Osteoblast (primary cell): ENCODE data around the gene SLC17A5. TPM values are rescaled to one million over a fixed set of nuclear protein-coding genes. Genes with fewer than 3 reads are reported as not detected.

Experiments used
- DNase-seq: peaks from one replicate; pipeline ENCODE4 v3.0.0; 2011; ENCODE audit warnings: low spot score, mixed read lengths; ENCODE audit not compliant: insufficient read length; ENCODE audit errors: missing footprints
- H2AFZ ChIP-seq: 2 replicates; pipeline ENCODE4 v1.6.0; 2011; ENCODE audit warnings: mild to moderate bottlenecking, low read length
- H3K27ac ChIP-seq: 2 replicates; pipeline ENCODE4 v1.5.1; 2011; ENCODE audit warnings: mild to moderate bottlenecking, low read depth, low read length, moderate library complexity
- H3K27me3 ChIP-seq: 2 replicates; pipeline ENCODE4 v1.6.0; 2012; ENCODE audit warnings: mild to moderate bottlenecking, control low read depth, inconsistent platforms, low read length, moderate library complexity; ENCODE audit not compliant: insufficient read depth
- H3K36me3 ChIP-seq: 2 replicates; pipeline ENCODE4 v1.5.1; 2011; ENCODE audit warnings: mild to moderate bottlenecking, low read length, control low read depth, moderate library complexity; ENCODE audit not compliant: insufficient read depth
- H3K4me1 ChIP-seq: 2 replicates; pipeline ENCODE4 v1.5.1; 2011; ENCODE audit warnings: mild to moderate bottlenecking, low read length, control low read depth, moderate library complexity; ENCODE audit not compliant: insufficient read depth
- H3K4me2 ChIP-seq: 2 replicates; pipeline ENCODE4 v1.6.0; 2011; ENCODE audit warnings: mild to moderate bottlenecking, low read length; ENCODE audit not compliant: insufficient read depth
- H3K4me3 ChIP-seq: fragments of 200-600 bp; sonication (generic); 3 replicates; pipeline ENCODE4 v1.5.1; 2012; ENCODE audit warnings: mild to moderate bottlenecking, low read length, inconsistent platforms; ENCODE audit not compliant: insufficient read depth
- H3K79me2 ChIP-seq: 2 replicates; pipeline ENCODE4 v1.6.0; 2012; ENCODE audit warnings: mild to moderate bottlenecking, low read length, control low read depth, inconsistent platforms; ENCODE audit not compliant: insufficient read depth
- H3K9me3 ChIP-seq: 2 replicates; pipeline ENCODE4 v1.5.1; 2011; ENCODE audit warnings: low read depth, low read length, control low read depth
- H4K20me1 ChIP-seq: 2 replicates; pipeline ENCODE4 v1.6.0; 2012; ENCODE audit warnings: mild to moderate bottlenecking, low read length, control low read depth; ENCODE audit not compliant: insufficient read depth
- CTCF ChIP-seq: IDR thresholded peaks from 2 replicates; pipeline ENCODE4 v1.5.1; 2011; ENCODE audit warnings: mild to moderate bottlenecking, low read depth, low read length, moderate library complexity; ENCODE audit errors: extremely low read depth
- total RNA-seq: library from RNA; depleted of rRNA; stranded (reverse); fragments of >200 nt; gene quantifications from 2 replicates; pipeline ENCODE4 v1.2.3, GENCODE V29; 2012

SLC17A5 gene, protein sequence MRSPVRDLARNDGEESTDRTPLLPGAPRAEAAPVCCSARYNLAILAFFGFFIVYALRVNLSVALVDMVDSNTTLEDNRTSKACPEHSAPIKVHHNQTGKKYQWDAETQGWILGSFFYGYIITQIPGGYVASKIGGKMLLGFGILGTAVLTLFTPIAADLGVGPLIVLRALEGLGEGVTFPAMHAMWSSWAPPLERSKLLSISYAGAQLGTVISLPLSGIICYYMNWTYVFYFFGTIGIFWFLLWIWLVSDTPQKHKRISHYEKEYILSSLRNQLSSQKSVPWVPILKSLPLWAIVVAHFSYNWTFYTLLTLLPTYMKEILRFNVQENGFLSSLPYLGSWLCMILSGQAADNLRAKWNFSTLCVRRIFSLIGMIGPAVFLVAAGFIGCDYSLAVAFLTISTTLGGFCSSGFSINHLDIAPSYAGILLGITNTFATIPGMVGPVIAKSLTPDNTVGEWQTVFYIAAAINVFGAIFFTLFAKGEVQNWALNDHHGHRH
- 38.3 and 38.7 TPM in 2 replicates for total RNA-seq

- Histone ChIP-seq H3K27ac (peak within 1 kb of the TSS; percentile 90), H3K4me3 (peak within 1 kb of the TSS; percentile 89), H3K36me3 (no peaks in the 10 kb centered on the region), H4K20me1 (peaks cover 7% of the 10 kb centered on the region), H3K4me2 (peak within 1 kb of the TSS; percentile 100), H3K27me3 (no peaks in the 10 kb centered on the region), H3K79me2 (peaks cover 36% of the 10 kb centered on the region), H3K4me1 (peaks cover 14% of the 10 kb centered on the region), H2AFZ (peak within 1 kb of the TSS; percentile 99), H3K9me3 (no peaks in the 10 kb centered on the region)
- no peak for TF ChIP-seq CTCF
- peak; percentile 99 for DNase-seq
Measured at GRCh38 chr6:73653571-73654424, at the start of gene SLC17A5. Gene SLC17A5, minus strand, starts transcription at chr6:73653992. Its CDS starts 106 bp downstream, at chr6:73653886.

DNA sequence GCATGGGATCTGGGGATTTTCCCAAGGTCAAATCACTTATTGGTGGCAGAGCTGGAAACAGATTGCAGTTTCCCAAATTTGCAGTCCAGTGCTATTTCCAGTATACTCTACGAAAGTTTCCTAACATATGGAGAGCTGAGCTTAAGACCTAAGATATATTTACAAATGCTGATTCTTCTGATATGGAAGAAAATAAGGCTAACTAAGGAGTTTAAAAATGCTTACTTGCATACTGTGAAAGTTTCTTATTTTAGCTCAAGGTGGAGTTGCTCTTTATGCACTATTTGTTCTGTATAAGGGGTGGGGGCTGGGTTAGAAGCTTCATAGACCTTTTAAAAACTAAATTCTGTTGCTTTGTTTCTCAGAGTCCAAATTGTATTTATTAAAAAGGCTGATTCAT lies 49.7 kb upstream of the SLC17A5 start:
- peaks cover 16% of the 10 kb centered on the region for H3K36me3 ChIP-seq
- H3K79me2 ChIP-seq: peaks cover 54% of the 10 kb centered on the region
- H3K27me3 ChIP-seq: no peaks in the 10 kb centered on the region
- no peak overlapping the region for H2AFZ ChIP-seq
- H3K4me3 ChIP-seq: no peak overlapping the region
- peak overlapping the region; percentile 67 for H3K27ac ChIP-seq
- H4K20me1 ChIP-seq: no peaks in the 10 kb centered on the region
- H3K9me3 ChIP-seq: no peaks in the 10 kb centered on the region
- no peak for TF ChIP-seq CTCF
- peaks cover 18% of the 10 kb centered on the region for H3K4me1 ChIP-seq
- peak overlapping the region; percentile 16 for H3K4me2 ChIP-seq
- no peak for DNase-seq

- Histone ChIP-seq H3K27me3 (no peaks in the 10 kb centered on the region), H3K9me3 (no peaks in the 10 kb centered on the region), H3K4me2 (no peak overlapping the region), H3K4me1 (peaks cover 18% of the 10 kb centered on the region), H3K79me2 (peaks cover 60% of the 10 kb centered on the region), H3K27ac (no peak overlapping the region), H3K4me3 (no peak overlapping the region), H3K36me3 (peaks cover 18% of the 10 kb centered on the region), H4K20me1 (no peaks in the 10 kb centered on the region), H2AFZ (no peak overlapping the region)
- no peak for DNase-seq
- no peak for TF ChIP-seq CTCF
Measured at GRCh38 chr6:73702444-73702843, 48.7 kb upstream of the SLC17A5 start.
